OCI-M2 (cell line): ENCODE data around the gene SHOC1.
"Not testable (repeated sequence)": the region's sequence is repeated elsewhere in the genome, so short reads cannot be mapped to it uniquely, and the experiment has no call there.

ENCODE experiments used
- DNase-seq: peaks from one replicate; lab custom pipeline; 2025; ENCODE audit not compliant: unreplicated experiment; lab: John Stamatoyannopoulos, UW

The SHOC1 gene

GRCh38 chr9:111805830-111806241 lies 11.1 kb upstream of the SHOC1 start:
- DNase-seq, result no peak

DNA sequence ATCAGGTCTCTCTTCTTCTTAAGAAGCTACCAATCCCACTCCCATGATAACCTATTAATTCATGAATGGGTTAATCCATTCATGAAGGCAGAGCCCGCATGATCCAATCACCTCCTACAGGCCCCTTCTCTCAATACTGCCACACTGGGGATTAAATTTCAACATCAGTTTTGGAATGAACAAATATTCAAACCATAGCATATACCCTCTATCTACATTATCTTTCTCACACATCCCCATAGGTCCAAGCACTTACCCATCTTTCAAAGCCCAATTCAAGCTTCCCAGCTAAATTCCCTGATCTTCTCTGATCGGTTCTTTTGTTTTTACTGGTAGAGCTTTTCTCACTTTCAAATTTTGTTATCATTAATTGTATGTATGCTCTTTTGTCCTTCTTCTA lies 10.5 kb upstream of the SHOC1 start:
- DNase-seq, result no peak

- no peak for DNase-seq
Measured at GRCh38 chr9:111804636-111805035, 9.9 kb upstream of the SHOC1 start.

- DNase-seq, result no peak
Measured at GRCh38 chr9:111803924-111804323, 9.2 kb upstream of the SHOC1 start.

GRCh38 chr9:111799915-111800526 lies 5.3 kb upstream of the SHOC1 start:
- no peak for DNase-seq

DNA sequence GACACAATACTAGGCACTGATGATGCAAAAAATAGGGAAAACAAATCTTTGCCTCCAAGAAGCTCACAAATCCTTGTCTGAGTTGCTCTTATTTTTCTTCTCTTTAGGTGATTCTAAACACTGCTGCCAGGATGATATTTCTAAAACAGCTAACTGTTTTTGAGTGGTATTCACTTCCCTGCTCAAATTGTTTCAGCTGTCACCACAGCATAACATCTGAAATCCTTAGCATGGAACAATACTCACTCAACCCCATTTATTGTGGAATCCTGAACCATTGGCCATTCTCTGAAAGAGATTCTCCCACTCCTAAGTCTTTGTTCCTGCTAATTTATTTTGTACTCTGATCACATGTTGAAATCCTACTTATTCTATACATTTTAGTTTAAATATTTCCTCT lies 4.8 kb upstream of the SHOC1 start:
- no peak for DNase-seq

GRCh38 chr9:111798786-111799185 lies 4.0 kb upstream of the SHOC1 start:
- DNase-seq, result no peak

DNA sequence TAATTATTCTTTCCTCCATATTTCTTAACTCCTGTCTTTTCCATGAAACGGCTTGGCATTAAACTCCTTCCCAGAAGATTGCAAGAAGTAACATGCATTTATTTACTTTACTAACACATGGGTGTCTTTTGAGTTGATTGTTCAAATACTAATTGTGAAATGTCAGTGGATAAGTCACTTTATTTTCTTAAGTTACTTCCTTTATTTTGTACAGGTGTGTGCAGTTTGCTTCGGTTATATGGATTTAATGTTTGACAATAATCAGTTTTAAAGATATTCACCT lies 761 bp upstream of the SHOC1 start:
- no peak for DNase-seq

GRCh38 chr9:111791821-111792220 lies 2.9 kb downstream of the SHOC1 start:
- not testable (repeated sequence) for DNase-seq

GRCh38 chr9:111789881-111790280 lies 4.9 kb downstream of the SHOC1 start:
- DNase-seq, result no peak

DNA sequence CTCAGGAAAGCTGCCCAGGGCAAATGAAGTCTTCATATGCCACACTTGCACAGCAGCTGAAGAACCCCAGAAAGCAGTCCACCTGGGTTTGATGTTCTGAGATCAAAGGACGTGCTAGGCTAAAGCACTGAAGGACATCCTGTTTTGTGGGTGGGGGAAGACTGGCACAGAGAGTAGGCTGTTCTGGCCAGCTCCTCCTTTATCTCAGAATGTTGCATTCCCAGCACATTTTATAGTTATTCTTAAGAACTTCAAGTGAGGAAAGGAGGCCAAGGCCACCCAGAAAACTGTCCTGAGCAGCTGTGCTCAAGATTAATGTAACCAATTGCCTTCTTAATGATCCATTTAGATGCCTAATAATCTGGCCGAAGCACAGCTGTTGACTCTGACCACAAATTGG lies 10.9 kb downstream of the SHOC1 start:
- no peak for DNase-seq

DNA sequence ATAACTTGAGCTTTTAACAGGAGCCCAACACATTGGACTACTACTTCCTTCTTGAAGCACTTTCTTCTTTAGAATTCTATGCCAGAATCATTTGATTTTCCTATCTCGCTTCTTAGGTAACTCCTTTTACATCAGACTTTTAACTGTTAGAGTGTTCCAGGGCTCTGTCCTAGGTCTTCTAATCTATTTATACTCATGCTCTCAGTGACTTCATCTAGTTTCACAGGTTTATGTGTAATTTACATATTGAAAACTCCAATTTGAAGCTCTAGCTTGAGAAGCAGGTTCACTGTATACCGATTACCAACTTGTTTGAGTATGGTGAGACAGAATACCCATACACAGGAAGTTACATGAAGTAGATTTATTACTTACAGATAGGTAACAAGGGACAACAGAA lies 11.3 kb downstream of the SHOC1 start:
- DNase-seq, result no peak

DNA sequence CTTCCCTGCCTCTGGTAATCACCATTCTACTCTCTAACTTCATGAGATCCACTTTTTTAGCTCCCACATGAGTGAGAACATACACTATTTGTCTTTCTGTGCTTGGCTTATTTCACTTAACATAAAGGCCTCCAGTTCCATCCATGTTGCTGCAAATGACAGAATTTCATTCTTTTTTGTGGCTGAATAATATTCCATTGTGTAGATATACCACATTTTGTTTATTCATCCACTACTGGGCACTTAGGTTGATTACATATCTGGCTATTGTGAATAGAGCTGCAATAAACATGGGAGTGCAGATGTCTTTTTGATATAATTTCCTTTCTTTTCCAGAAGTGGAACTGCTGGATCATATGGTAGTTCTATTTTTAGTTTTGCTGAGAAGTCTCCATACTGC lies 28.7 kb downstream of the SHOC1 start:
- DNase-seq, result no peak

DNA sequence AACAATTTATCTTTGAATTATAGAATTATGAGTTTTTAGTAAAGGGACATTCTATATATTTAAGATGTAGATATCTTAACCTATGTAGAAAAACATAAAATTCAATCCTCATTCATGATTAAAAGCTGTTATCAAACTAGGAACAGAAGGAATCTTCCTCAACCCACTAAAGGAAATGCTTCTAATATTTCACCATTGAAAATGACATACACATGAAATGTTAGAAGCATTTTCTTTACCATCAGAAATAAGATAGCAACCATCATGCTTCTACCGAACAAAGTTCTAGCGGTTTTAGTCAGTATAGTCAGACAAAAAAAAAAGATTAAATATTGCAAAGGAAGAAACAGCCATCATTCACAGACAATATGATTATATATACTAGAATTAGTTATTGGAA lies 32.2 kb downstream of the SHOC1 start:
- no peak for DNase-seq

- DNase-seq, result no peak
Measured at GRCh38 chr9:111759762-111760639, 34.7 kb downstream of the SHOC1 start.

DNA sequence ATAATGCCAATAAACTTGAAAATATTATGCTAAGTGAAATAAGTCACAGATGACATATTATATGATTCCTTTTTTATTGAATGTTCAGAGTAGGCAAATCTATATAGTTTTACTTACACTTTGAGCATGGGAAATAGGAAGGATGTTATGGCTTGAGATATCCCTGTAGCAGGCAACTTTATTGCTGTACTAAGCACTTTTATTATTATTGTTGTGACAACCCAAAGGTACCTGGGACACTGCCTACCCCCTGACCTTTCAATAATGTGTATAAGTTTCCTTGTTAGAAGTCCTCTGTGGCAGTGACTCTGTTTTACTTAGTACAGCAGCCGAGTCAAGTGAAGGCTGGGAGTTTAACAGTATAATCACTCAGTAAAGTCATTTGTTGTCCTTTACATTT lies 39.9 kb downstream of the SHOC1 start:
- no peak for DNase-seq

DNA sequence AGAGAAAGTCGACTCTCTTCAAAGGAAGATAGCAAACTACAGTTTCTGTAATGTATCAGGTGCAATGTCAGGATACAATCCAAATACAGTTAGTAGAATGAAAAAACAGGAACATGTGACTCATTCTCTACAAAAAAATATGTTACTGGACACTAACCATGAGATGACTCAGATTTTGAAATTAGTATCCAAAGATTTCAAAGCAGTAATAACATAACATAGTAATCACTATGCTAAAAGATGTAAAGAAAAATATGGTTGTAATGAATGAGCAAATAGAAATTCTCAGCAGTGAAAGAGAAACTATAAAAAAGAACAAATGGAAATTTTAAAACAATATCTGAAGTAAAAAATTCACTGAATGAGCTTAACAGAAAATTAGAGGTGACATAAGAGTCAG lies 42.3 kb downstream of the SHOC1 start:
- no peak for DNase-seq
